Suprapubic skin (tissue), 4 donors: ENCODE results near the gene IFIT5. TPM values are rescaled to one million over a fixed set of nuclear protein-coding genes. Genes with fewer than 3 reads are reported as not detected.
A peak's percentile ranks its signal among the peaks of the same experiment; 100 is the strongest.

Source experiments
- DNase-seq, 2 donors: peaks; one replicate each; pipeline ENCODE4 v3.0.0-alpha.2; 2019; ENCODE audit warnings: low spot score in 2 of 2
- H3K27ac ChIP-seq: fragments of 200-600 bp; sonication (generic); one replicate; pipeline ENCODE4 v1.5.1; 2019
- H3K27me3 ChIP-seq: fragments of 200-600 bp; sonication (generic); one replicate; pipeline ENCODE4 v1.5.1; 2019
- H3K36me3 ChIP-seq: fragments of 200-600 bp; sonication (generic); one replicate; pipeline ENCODE4 v1.5.1; 2019
- H3K4me1 ChIP-seq: fragments of 200-600 bp; sonication (generic); one replicate; pipeline ENCODE4 v1.5.1; 2019
- H3K4me3 ChIP-seq: fragments of 200-600 bp; sonication (generic); one replicate; pipeline ENCODE4 v1.5.1; 2019; ENCODE audit warnings: mild to moderate bottlenecking
- H3K9me3 ChIP-seq: fragments of 200-600 bp; sonication (generic); one replicate; pipeline ENCODE4 v1.5.1; 2019
- EP300 ChIP-seq: sonication (generic); formaldehyde crosslinking; IDR thresholded peaks from one replicate; pipeline ENCODE4 v1.6.1; 2017; ENCODE audit warnings: antibody characterized with exemption
- POLR2A ChIP-seq, 2 donors: fragments of 450-650 bp; IDR thresholded peaks; one replicate each; pipeline ENCODE4 v1.6.1; 2017; ENCODE audit warnings: antibody characterized with exemption in 2 of 2, mild to moderate bottlenecking in 2 of 2, moderate library complexity in 2 of 2
- POLR2AphosphoS5 ChIP-seq, 3 donors: sonication (generic); formaldehyde crosslinking; IDR thresholded peaks; one replicate each; pipeline ENCODE4 v1.6.1; 2017; ENCODE audit warnings: antibody characterized with exemption in 3 of 3
- WGBS: methylation state at CpG from one replicate; pipeline ENCODE4 v1.1.5; 2018; 5-methylcytosine and 5-hydroxymethylcytosine counted together
- total RNA-seq, 4 donors: library from RNA; depleted of rRNA; stranded (reverse); fragments of >200 nt; gene quantifications; one replicate each; pipeline ENCODE4 v1.1.0, GENCODE V29; 2016
- TF ChIP-seq, protein P1 (sequence below), 2 donors: fragments of 200-600 bp in 1 of 2; fragments of 450-650 bp in 1 of 2; sonication (generic) in 1 of 2; IDR thresholded peaks; one replicate each; pipeline ENCODE4 v1.5.1; 2016 to 2019; ENCODE audit warnings: antibody characterized with exemption in 2 of 2, mild to moderate bottlenecking in 1 of 2, moderate library complexity in 1 of 2

Gene IFIT5
- total RNA-seq, 4 donors from 2014 or later: 4.3 to 8.2 (median 6.3) TPM

DNA sequence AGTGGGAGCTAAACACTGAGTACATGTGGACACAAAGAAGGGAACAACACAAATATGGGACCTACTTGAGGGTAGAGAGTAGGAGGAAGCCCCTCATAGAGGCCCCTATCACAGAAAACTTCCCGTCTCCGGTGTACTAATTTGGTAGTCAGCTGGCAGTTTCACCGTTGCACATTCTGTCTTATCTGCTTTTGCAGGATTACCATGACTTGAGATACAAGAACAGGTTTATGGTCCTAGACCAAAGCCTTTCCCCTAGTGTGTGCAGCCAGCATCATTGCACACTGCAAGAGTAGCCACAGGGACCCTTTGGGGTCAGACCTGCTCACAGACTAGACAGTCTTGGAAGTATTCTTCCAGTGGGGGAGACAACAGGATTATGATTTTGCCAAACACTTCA lies 42.4 kb upstream of the IFIT5 start:
- Histone ChIP-seq H3K27ac (no peak overlapping the region), H3K36me3 (no peaks in the 10 kb centered on the region), H3K9me3 (no peaks in the 10 kb centered on the region), H3K4me1 (peaks cover 40% of the 10 kb centered on the region), H3K4me3 (no peak overlapping the region), H3K27me3 (no peaks in the 10 kb centered on the region)
- WGBS: 92% methylated on average over 3 of the region's 3 CpGs
- DNase-seq: no peak
- TF ChIP-seq, protein P1, sequence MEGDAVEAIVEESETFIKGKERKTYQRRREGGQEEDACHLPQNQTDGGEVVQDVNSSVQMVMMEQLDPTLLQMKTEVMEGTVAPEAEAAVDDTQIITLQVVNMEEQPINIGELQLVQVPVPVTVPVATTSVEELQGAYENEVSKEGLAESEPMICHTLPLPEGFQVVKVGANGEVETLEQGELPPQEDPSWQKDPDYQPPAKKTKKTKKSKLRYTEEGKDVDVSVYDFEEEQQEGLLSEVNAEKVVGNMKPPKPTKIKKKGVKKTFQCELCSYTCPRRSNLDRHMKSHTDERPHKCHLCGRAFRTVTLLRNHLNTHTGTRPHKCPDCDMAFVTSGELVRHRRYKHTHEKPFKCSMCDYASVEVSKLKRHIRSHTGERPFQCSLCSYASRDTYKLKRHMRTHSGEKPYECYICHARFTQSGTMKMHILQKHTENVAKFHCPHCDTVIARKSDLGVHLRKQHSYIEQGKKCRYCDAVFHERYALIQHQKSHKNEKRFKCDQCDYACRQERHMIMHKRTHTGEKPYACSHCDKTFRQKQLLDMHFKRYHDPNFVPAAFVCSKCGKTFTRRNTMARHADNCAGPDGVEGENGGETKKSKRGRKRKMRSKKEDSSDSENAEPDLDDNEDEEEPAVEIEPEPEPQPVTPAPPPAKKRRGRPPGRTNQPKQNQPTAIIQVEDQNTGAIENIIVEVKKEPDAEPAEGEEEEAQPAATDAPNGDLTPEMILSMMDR (IDR thresholded peaks at IDR 0.05): no peak
- TF ChIP-seq EP300 (no peak), POLR2A (IDR thresholded peaks at IDR 0.05) (no peak), POLR2AphosphoS5 (IDR thresholded peaks at IDR 0.05) (no peak)

- WGBS: 22% methylated on average over 3 of the region's 3 CpGs
- TF ChIP-seq POLR2AphosphoS5 (IDR thresholded peaks at IDR 0.05) (peak; percentile 19 to 84 (median 65)), POLR2A (IDR thresholded peaks at IDR 0.05) (no peak), EP300 (no peak)
- TF ChIP-seq, protein P1 (IDR thresholded peaks at IDR 0.05): no peak
- peak overlapping the region; percentile 80 for H3K27ac ChIP-seq
- peak; percentile 92 for DNase-seq
- no peaks in the 10 kb centered on the region for H3K36me3 ChIP-seq
- no peak overlapping the region for H3K4me3 ChIP-seq
- no peaks in the 10 kb centered on the region for H3K9me3 ChIP-seq
- no peaks in the 10 kb centered on the region for H3K27me3 ChIP-seq
- H3K4me1 ChIP-seq: peaks cover 22% of the 10 kb centered on the region
These were observed 40.3 kb upstream of the IFIT5 start for GRCh38 chr10:89373916-89374711.

DNA sequence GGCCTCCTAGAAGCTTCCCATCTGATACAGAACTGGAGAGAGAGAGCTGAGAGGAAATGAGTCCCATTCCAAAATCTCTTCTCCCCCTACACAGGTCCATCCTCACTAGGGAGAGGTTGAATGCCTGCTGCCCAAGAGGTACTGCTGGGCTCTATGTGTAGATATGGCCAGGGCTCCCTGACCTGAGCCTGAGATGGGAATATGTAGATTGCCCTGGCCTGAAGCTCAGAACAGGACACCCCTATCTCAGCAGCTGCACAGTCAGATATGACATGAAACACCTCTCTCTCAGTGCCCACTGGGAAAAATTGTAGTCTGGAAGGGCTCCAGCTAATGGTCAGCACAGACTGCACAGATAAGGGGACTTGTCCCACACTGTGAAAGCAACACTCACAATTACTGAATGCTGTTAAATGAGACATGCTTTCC lies 39.6 kb upstream of the IFIT5 start:
- H3K4me1 ChIP-seq: peaks cover 21% of the 10 kb centered on the region

GRCh38 chr10:89377705-89378637 lies 36.4 kb upstream of the IFIT5 start, which contains the start of gene IFIT1B:
Gene IFIT1B, plus strand, starts transcription at chr10:89378056. Its CDS starts 80 bp downstream, at chr10:89378136.
- Histone ChIP-seq H3K4me1 (peaks cover 21% of the 10 kb centered on the region), H3K36me3 (no peaks in the 10 kb centered on the region), H3K27me3 (no peaks in the 10 kb centered on the region), H3K4me3 (no peak within 1 kb of the TSS), H3K27ac (no peak within 1 kb of the TSS), H3K9me3 (no peaks in the 10 kb centered on the region)
- TF ChIP-seq POLR2AphosphoS5 (IDR thresholded peaks at IDR 0.05): no peak
- TF ChIP-seq EP300: no peak
- TF ChIP-seq, protein P1 (IDR thresholded peaks at IDR 0.05): no peak
- TF ChIP-seq POLR2A (IDR thresholded peaks at IDR 0.05): no peak
- 77% methylated on average over 5 of the region's 5 CpGs for WGBS
- no peak for DNase-seq

More for the DNA sequence above, 39.6 kb upstream of the IFIT5 start:
- Histone ChIP-seq H3K4me3 (no peak overlapping the region), H3K27ac (peak overlapping the region; percentile 80), H3K27me3 (no peaks in the 10 kb centered on the region), H3K36me3 (no peaks in the 10 kb centered on the region), H3K9me3 (no peaks in the 10 kb centered on the region)
- TF ChIP-seq, protein P1 (IDR thresholded peaks at IDR 0.05): no peak
- DNase-seq: no peak

GRCh38 chr10:89379103-89379502 lies 35.3 kb upstream of the IFIT5 start:
- Histone ChIP-seq H3K27me3 (no peaks in the 10 kb centered on the region), H3K4me3 (no peak overlapping the region), H3K36me3 (no peaks in the 10 kb centered on the region), H3K4me1 (peaks cover 12% of the 10 kb centered on the region), H3K27ac (no peak overlapping the region), H3K9me3 (no peaks in the 10 kb centered on the region)
- TF ChIP-seq POLR2AphosphoS5 (IDR thresholded peaks at IDR 0.05): no peak
- TF ChIP-seq, protein P1 (IDR thresholded peaks at IDR 0.05): no peak
- TF ChIP-seq POLR2A (IDR thresholded peaks at IDR 0.05): no peak
- no peak for TF ChIP-seq EP300
- no peak for DNase-seq
